ENCODE results near the gene SLC39A9.
"Not testable (repeated sequence)": the region's sequence is repeated elsewhere in the genome, so short reads cannot be mapped to it uniquely, and the experiment has no call there.

Gene SLC39A9

GRCh38 chr14:69478055-69478454 is 79.6 kb downstream of the SLC39A9 start:
- DNase-seq (ENCODE audit: low spot score): not testable (repeated sequence)

DNA sequence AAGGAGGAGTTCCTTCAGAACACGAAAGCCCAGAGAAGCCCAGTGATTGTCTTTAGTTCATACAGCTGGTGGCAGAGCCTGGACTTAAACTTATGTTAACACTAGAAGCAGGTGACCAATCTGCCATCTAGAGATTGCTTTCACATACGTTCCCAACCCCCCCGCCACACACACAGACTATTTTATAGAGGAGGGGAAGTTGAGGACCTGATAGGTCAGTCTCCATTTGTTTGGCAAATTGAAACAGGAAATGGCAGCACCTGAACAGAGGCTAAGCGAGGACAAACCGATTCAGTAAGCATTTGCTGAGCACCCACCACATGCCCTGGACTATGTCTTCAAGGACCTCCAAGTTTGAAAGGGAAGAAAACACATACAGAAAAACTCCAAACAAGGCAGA is 81.2 kb downstream of the SLC39A9 start:
- no peak for DNase-seq (ENCODE audit: low spot score)

GRCh38 chr14:69480136-69480535 is 81.6 kb downstream of the SLC39A9 start:
- DNase-seq (ENCODE audit: low spot score): no peak

GRCh38 chr14:69481815-69482568 is 83.5 kb downstream of the SLC39A9 start:
- DNase-seq (ENCODE audit: low spot score): no peak

DNA sequence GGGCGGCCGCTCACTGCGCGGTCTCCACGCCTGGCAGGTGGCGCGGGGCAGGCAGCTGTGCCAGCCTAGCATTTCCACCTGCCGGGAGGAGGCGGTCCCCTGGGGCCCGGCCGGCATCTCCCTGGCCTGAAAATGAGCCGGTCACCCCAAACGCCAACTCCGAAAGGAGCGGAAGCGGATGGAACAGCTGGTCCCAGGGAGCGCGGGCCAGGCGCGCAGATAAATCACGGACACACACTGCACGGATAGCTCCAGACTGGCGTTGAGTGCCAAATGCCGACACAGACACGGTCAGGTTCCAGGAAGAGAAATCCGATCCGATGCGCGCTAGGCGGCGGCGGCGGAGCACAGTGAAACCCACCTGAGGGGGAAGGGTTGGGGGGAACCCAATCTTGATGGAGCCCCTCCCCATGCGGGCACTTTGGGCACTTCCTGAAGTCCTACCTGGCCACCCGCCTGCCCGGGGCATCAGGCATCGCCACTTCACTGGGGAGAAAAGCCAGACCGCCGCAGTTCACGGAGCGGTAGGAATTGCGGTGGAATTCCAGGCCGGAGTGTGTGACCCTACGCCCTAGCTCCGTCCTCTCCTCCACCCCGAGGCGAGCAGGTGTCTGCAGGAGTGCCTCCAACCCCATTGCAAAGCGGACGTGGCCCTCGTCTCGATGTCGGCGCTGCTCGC is 85.4 kb downstream of the SLC39A9 start:
- DNase-seq (ENCODE audit: low spot score): no peak

DNA sequence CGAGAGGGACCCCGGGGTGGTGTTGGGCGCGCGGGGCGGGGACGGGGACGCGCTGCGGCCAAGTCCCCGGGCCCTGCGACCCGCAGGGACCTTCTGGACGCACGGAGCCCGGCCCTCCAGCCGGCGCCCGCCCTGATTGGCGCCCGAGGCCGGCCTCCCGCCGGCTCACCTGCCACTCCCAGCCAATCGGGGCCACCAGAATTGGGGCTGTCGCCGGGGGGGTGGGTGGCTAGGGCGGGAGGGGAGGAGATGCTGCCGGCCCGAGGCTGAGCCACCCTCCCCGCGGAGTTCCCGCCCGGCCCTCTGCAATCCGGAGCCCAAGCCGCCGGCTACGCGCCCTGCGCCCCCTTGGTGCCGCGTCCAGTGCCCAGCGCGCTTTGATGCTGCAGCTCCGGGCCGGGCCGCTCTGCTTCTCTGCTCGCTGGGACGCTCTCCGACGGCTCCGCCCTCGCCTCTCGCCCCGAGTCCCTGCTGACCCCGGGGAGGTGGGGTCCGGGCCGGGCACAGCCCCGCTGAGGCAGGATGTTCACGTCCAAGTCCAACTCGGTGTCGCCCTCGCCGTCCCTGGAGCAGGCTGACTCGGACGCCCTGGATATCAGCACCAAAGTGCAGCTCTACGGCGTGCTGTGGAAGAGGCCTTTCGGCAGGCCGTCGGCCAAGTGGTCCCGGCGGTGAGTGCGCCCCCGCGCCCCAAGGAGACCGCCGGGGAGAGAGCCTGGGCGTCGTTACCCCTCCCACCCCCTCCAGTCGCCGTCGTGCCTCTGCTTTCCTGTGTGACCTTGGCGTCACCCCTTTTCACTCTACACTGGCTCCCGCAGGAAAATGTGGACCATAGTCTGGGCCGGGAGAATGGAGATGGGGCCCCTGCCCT is 86.2 kb downstream of the SLC39A9 start, which contains the start of gene PLEKHD1:
Gene PLEKHD1 (plus strand): TSS at position 285 of the 871 bp plus-strand sequence. CDS start 238 bp downstream, at position 523.
- DNase-seq (ENCODE audit: low spot score): no peak

- DNase-seq (ENCODE audit: low spot score): no peak
Measured at GRCh38 chr14:69485315-69485660, 86.8 kb downstream of the SLC39A9 start.

DNA sequence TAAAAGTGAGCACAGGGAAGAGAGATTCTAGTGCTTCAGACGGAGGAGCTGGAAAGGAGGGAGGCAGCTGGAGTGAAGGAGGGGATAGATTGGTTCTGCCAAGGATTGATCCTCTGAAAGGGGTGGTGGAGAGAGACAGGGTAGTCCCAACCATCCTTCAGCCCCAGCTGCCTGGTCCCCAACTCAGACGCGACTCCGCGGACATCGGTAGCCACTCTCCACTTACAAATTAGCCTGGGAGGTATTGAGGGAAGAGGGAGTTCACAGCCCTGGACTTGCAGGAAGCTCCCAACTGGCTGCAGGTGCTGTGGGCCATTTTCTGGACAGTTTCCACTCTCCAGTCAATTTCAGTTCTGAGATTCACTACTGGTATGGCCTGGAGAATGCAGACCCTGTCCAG is 87.2 kb downstream of the SLC39A9 start:
- no peak for DNase-seq (ENCODE audit: low spot score)

DNA sequence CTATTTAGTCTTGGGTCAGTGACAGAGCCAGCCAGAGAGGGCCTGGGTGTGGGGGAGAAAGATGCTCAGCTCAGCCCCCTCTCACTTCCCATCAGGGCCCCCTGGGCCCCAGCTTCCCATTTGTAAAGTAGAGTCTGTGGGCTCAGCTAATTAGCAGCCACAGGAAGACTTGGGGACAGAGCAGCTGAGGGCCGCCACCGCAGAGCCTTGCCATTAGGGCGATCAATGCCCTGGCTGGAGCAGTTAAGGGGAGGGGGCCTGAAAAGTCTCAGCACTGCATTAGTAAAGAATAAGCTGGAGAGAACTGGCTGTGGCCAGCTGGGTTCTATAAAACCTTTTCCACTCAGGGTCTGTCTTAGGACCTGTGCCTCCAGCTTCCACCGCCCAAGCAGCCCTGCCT is 88.7 kb downstream of the SLC39A9 start:
- DNase-seq (ENCODE audit: low spot score): no peak

GRCh38 chr14:69487771-69488170 is 89.3 kb downstream of the SLC39A9 start:
- DNase-seq (ENCODE audit: low spot score): no peak

GRCh38 chr14:69489495-69489894 is 91.0 kb downstream of the SLC39A9 start:
- DNase-seq (ENCODE audit: low spot score): no peak

DNA sequence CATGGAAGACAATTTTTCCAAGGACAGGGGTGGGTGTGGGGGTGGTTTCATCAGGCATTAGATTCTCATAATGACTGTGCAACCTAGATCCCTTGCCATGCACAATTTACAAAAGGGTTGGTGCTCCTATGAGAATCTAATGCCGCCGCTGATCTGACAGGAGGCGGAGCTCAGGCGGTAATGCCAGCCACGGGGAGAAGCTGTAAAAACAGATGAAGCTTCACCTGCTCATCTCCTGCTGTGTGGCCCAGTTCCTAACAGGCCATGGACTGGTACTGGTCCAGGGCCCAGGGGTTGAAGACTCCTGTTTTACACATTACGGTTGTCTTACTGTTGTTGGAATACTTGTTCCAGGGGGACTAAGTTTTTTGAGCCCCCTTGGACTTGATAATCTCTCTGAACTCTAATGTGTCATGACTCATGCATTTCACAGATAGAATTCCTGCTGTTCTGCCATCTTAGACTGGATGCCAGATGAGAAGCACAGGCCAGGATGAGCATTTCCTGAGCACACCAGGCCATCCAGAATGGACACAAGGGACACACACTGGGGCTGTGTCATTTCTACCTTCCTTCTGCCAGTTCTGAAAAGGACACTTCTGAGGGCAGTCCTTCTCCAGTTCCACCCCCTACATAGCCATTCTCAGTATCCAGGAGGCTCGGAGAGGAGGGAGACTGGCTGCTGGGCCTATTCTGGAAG is 91.9 kb downstream of the SLC39A9 start:
- no peak for DNase-seq (ENCODE audit: low spot score)

- no peak for DNase-seq (ENCODE audit: low spot score)
Measured at GRCh38 chr14:69491193-69491592, 92.7 kb downstream of the SLC39A9 start.

GRCh38 chr14:69493038-69493437 is 94.5 kb downstream of the SLC39A9 start:
- no peak for DNase-seq (ENCODE audit: low spot score)

DNA sequence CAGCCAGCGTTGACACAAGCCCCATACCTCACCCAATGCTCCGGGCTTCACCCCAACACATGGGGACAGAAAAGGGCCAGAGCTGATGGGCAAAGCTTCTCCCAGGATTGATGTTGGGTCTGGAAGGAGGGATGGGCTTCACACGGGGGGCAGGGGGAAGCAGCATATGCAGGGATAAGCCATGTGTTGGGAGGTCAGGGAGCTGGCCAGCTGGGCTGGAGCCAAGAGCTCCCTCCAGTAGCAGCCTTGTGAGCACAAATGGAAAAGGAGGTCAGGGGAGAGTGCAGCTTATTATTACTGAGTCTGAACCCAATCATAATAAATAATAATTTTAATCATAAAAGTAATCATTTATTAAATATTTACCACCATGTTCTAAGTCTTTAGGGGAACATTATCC is 95.3 kb downstream of the SLC39A9 start:
- DNase-seq (ENCODE audit: low spot score): no peak

- no peak for DNase-seq (ENCODE audit: low spot score)
Measured at GRCh38 chr14:69495341-69495921, 96.9 kb downstream of the SLC39A9 start.

GRCh38 chr14:69497866-69498265 is 99.4 kb downstream of the SLC39A9 start:
- DNase-seq (ENCODE audit: low spot score): not testable (repeated sequence)

DNA sequence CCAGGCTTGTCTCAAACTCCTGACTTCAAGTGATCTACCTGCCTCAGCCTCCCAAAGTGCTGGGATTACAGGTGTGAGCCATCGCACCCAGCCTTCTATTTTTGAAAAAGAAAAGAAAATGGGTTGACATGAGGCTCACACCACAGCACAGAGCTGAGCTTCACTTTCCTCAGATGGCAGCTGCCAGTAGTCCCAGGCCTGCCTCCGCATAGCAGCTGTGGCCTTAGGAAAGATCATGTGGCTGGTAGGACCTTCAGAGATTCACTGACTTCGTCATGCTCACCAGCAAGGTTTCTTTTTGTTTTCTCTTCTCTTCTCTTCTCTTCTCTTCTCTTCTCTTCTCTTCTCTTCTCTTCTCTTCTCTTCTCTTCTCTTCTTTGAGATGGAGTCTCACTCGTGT is 99.8 kb downstream of the SLC39A9 start:
- not testable (repeated sequence) for DNase-seq (ENCODE audit: low spot score)

DNA sequence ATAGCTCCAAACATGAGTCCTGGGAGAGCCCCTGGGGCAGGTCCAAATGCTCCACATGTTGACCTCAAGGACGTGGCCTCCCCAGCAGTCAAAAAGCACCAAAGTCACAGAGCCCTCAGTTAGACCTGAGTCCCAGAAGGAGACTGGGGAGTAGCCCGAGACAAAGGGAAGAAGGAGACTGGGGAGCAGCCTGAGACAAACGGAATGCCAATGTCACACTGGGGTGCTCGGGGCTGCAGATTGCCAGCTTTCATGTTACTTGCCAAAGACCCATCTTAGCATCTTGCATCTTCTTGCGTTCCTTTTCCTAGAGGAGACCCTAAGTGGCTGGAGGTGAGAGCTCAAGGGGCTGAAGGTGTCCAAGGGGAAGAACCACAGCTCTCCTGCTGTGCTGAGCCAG is 100.9 kb downstream of the SLC39A9 start:
- no peak for DNase-seq (ENCODE audit: low spot score)

- DNase-seq (ENCODE audit: low spot score): no peak
Measured at GRCh38 chr14:69500096-69500495, 101.6 kb downstream of the SLC39A9 start.

DNA sequence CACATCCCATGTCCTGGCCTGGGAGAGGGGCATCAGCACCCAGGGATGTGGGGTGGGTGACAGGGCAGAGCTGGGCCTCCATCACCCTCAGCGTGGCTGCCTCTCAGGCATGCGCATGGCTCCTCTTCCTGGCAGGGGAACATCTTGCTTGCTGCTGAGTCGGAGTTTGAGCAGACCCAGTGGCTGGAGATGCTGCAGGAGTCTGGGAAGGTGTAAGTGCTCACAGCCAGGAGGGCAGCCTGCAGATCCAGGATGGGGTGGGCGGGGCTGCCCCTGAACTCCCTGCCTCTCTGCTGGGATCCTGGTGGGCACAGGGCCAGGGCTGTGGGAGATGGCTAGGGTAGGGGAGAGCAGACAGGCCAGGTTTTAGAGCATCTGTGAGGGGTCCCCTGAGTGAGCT is 102.2 kb downstream of the SLC39A9 start:
- no peak for DNase-seq (ENCODE audit: low spot score)

DNA sequence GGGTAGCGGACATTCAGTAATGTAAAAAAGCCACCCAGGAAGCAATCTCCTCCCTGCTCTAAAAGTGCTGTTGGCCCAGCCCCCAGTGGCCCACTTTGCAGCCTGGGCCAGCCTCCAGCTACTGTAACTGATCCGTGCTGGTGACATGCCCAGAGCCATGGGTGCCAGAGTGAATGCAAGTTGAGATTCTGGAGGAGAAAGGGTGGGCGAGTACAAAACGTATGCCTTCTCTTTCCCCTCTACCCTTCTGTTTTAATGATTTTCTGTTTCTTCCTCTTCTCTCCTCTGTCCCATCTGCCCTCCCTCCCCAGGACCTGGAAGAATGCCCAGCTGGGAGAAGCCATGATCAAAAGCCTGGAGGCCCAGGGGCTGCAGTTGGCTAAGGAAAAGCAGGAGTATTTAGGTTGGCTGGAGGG is 102.9 kb downstream of the SLC39A9 start:
- DNase-seq (ENCODE audit: low spot score): peak; percentile 35
